Measurements from ENCODE around the gene ZNF438. TPM values are rescaled to one million over a fixed set of nuclear protein-coding genes. Genes with fewer than 3 reads are reported as not detected.

ZNF438 gene, protein sequence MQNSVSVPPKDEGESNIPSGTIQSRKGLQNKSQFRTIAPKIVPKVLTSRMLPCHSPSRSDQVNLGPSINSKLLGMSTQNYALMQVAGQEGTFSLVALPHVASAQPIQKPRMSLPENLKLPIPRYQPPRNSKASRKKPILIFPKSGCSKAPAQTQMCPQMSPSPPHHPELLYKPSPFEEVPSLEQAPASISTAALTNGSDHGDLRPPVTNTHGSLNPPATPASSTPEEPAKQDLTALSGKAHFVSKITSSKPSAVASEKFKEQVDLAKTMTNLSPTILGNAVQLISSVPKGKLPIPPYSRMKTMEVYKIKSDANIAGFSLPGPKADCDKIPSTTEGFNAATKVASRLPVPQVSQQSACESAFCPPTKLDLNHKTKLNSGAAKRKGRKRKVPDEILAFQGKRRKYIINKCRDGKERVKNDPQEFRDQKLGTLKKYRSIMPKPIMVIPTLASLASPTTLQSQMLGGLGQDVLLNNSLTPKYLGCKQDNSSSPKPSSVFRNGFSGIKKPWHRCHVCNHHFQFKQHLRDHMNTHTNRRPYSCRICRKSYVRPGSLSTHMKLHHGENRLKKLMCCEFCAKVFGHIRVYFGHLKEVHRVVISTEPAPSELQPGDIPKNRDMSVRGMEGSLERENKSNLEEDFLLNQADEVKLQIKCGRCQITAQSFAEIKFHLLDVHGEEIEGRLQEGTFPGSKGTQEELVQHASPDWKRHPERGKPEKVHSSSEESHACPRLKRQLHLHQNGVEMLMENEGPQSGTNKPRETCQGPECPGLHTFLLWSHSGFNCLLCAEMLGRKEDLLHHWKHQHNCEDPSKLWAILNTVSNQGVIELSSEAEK
- 4.0 and 4.3 TPM in 2 replicates for total RNA-seq (2022)
- percentile 61 among the genes with signal in this experiment for Bru-seq, nascent RNA
- percentile 44 among the genes with signal in this experiment for BruChase-seq, experiment 1, labeled RNA remaining after a 6-hour chase
- percentile 48 among the genes with signal in this experiment for BruChase-seq, experiment 2, labeled RNA remaining after a 2-hour chase
- long read RNA-seq, partial matches to known transcripts = 2 of 10 reads
- long read RNA-seq, other reads (novel, unspliced or antisense) = 4 of 10 reads

DNA sequence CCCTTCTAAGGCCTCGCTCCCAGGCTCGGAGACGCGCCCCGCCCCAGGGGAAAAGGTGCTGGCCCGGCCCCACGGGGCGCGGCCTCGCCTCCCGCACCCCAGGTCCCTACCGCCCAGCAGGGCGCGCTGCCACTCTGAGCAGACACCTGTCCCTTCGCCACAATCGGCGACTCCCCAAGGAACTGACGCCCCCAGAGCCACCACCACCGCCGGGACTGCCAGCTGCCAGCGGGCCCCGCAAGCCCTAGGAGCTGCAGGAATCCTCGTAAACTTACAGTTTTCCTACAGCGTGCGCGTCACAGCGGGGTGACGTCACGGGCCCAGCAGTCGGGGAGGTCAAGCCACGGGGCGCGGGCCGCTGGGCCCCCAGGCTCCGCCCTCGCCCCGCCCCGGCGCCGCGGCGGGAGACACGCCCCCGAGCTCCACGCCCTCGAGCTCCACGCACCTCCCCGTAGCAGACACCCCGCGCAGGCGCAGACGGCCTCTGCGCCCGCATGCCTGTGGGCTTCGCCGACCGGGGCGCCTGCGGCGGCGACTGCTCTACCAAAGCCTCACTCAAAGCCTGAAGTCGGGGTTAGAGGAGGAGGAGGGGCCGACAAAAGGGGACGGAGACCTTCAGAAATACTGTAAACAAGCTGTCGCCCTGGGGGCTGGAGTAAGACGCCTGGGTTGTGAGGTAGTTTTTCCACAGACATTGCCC, at the start of gene ZNF438:
Gene ZNF438, minus strand, starts transcription at position 308 of the 700 bp plus-strand sequence. CDS start 154,831 bp downstream, outside the sequence.
- TF ChIP-seq, protein P1, sequence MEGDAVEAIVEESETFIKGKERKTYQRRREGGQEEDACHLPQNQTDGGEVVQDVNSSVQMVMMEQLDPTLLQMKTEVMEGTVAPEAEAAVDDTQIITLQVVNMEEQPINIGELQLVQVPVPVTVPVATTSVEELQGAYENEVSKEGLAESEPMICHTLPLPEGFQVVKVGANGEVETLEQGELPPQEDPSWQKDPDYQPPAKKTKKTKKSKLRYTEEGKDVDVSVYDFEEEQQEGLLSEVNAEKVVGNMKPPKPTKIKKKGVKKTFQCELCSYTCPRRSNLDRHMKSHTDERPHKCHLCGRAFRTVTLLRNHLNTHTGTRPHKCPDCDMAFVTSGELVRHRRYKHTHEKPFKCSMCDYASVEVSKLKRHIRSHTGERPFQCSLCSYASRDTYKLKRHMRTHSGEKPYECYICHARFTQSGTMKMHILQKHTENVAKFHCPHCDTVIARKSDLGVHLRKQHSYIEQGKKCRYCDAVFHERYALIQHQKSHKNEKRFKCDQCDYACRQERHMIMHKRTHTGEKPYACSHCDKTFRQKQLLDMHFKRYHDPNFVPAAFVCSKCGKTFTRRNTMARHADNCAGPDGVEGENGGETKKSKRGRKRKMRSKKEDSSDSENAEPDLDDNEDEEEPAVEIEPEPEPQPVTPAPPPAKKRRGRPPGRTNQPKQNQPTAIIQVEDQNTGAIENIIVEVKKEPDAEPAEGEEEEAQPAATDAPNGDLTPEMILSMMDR (IDR thresholded peaks at IDR 0.05; ENCODE audit: unreplicated experiment) = peak; percentile 54
- Mint-ChIP-seq H3K27me3 (ENCODE audit: unreplicated experiment) (no peaks in the 10 kb centered on the region), H3K4me3 (ENCODE audit: low read depth, unreplicated experiment) (peak within 1 kb of the TSS; percentile 82), H3K9me3 (ENCODE audit: low read depth, unreplicated experiment) (peaks cover 3% of the 10 kb centered on the region), H3K4me1 (ENCODE audit: low read depth, unreplicated experiment) (peaks cover 46% of the 10 kb centered on the region), H3K36me3 (ENCODE audit: insufficient read depth, unreplicated experiment) (peaks cover 19% of the 10 kb centered on the region), H3K27ac (ENCODE audit: unreplicated experiment) (peak within 1 kb of the TSS; percentile 42)
- peak; percentile 95 for DNase-seq
- CTCF ChIA-PET = interaction anchor here (0.6 to 2.4 kb wide), 25 partner anchors 10 to 811 kb away, joined by 3 to 16 read pairs (median 4); no protein-coding TSS in a partner anchor
- BruUV-seq (replicated peaks) = no TSS peak
- intact Hi-C loops (cut with micrococcal nuclease; ENCODE audit: unreplicated experiment) = loop anchor here (2.0 to 5.0 kb wide), 5 partner anchors 71 to 461 kb away; no protein-coding TSS in a partner anchor

DNA sequence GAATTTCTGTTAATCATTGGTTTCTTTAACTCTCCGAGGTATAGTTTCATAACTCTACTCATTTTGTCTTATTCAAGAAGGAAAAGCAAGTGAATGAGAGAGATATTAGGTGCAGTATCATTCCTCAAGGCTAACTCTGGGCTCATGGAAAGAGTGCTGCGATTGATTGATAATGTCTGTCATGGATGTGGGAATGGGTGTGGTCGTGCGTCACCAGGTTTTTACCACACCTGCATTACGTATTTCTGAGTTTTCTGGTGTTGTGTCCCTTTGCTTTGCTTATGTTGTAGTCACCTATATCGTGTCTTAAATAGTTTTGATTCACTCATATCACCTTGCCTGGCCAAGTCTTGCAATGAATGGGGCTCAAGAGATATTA, 44.9 kb upstream of the ZNF438 start:
- Mint-ChIP-seq H3K9me3 (ENCODE audit: low read depth, unreplicated experiment) (no peaks in the 10 kb centered on the region), H3K4me3 (ENCODE audit: low read depth, unreplicated experiment) (no peak overlapping the region), H3K27me3 (ENCODE audit: unreplicated experiment) (no peaks in the 10 kb centered on the region), H3K36me3 (ENCODE audit: insufficient read depth, unreplicated experiment) (peaks cover 6% of the 10 kb centered on the region), H3K4me1 (ENCODE audit: low read depth, unreplicated experiment) (peaks cover 34% of the 10 kb centered on the region), H3K27ac (ENCODE audit: unreplicated experiment) (no peak overlapping the region)
- CTCF ChIA-PET = no interaction called here
- BruUV-seq (replicated peaks) = no TSS peak
- no peak for DNase-seq
- TF ChIP-seq, protein P1 (IDR thresholded peaks at IDR 0.05; ENCODE audit: unreplicated experiment) = no peak
- intact Hi-C loops (cut with micrococcal nuclease; ENCODE audit: unreplicated experiment) = no loop called here

DNA sequence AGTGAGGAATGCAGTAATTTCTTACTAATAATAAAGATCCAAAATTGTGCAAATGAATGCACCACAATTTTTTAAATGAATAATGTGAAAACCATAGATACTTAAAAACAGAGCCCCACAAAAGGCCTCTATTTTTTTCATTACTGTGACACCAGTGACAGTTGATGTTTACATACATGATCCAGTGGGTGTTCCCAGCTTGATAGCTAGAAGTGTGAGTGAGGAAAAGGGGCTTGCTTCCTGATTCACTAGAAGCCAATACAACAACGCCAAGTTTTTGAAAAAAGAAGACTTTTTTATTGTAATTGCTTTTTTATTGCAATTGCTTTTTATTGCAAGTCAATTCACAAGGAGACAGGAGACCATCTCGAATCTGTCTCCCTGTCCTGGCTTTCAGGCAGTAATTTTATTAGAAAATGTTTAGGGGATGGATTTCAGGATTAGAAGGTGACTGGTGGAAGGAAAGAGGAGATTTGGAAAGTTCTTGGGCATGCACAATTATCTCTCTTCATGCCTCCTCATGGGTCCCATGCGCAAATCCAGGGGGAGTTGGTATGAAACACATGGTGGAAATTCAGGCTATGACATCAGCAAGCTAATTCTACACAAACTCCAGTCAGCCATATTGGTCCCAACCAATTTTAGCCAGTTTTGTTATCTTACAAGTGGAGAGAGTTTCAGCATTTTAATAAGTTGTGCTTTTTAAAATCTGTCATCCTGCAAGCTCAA, 44.4 kb upstream of the ZNF438 start:
- Mint-ChIP-seq H3K9me3 (ENCODE audit: low read depth, unreplicated experiment) (no peaks in the 10 kb centered on the region), H3K36me3 (ENCODE audit: insufficient read depth, unreplicated experiment) (peaks cover 6% of the 10 kb centered on the region), H3K4me3 (ENCODE audit: low read depth, unreplicated experiment) (peak overlapping the region; percentile 17), H3K27me3 (ENCODE audit: unreplicated experiment) (no peaks in the 10 kb centered on the region), H3K4me1 (ENCODE audit: low read depth, unreplicated experiment) (peaks cover 39% of the 10 kb centered on the region), H3K27ac (ENCODE audit: unreplicated experiment) (peak overlapping the region; percentile 67)
- TF ChIP-seq, protein P1 (IDR thresholded peaks at IDR 0.05; ENCODE audit: unreplicated experiment) = no peak
- BruUV-seq (replicated peaks) = no TSS peak
- CTCF ChIA-PET = no interaction called here
- DNase-seq = no peak
- intact Hi-C loops (cut with micrococcal nuclease; ENCODE audit: unreplicated experiment) = loop anchor here (2.0 kb wide), 1 partner anchor 41 kb away; no protein-coding TSS in a partner anchor
